ENCODE measurements around the gene NUP155.
"Not testable (repeated sequence)": the region's sequence is repeated elsewhere in the genome, so short reads cannot be mapped to it uniquely, and the experiment has no call there.

NUP155 gene

DNA sequence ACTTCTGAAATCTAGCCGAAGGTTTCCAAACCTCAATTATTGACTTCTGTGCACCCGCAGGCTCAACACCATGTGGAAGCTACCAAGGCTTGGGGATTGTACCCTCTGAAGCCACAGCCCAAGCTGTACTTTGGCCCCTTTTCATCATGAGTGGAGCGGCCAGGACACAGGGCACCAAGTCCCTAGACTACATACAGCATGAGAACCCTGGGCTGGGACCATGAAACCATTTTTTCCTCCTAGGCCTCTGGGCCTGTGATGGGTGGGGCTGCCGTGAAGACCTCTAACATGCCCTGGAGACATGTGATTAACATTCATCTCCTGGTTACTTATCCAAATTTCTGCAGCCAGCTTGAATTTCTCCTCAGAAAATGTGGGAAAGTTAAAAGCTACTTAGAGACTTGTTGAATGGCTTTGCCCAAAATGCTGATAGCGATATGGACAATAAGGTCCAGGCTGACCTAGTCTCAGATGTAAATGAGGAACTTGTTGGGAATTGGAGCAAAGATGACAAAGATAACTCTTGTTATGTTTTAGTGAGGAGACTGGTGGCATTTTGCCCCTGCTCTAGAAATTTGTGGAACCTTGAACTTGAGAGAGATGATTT, 87.6 kb downstream of the NUP155 start:
- DNase-seq (ENCODE audit: low read depth, low spot score), result no peak

GRCh38 chr5:37275511-37275910, 95.4 kb downstream of the NUP155 start:
- DNase-seq (ENCODE audit: low read depth, low spot score), result no peak

- no peak for DNase-seq (ENCODE audit: low read depth, low spot score)
Measured at GRCh38 chr5:37272511-37272910, 98.4 kb downstream of the NUP155 start.

DNA sequence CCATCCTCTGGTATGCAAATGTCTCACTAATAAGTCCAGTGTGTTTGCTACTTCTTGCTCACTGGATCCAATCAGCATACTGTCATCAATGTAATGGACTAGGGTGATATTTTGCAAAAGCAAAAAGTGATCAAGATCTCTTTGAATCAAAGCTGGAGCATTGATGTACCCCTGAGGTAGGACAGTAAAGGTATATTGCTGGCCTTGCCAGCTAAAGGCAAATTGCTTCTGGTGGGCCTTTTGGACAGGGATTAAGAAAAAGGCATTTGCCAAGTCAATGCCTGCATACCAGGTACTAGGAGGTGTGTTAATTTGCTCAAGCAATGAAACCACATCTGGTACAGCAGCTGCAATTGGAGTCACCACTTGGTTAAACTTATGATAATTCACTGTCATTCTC, 102.8 kb downstream of the NUP155 start:
- not testable (repeated sequence) for DNase-seq (ENCODE audit: low read depth, low spot score)

GRCh38 chr5:37255774-37256358, 115.0 kb downstream of the NUP155 start:
- no peak for DNase-seq (ENCODE audit: low read depth, low spot score)

DNA sequence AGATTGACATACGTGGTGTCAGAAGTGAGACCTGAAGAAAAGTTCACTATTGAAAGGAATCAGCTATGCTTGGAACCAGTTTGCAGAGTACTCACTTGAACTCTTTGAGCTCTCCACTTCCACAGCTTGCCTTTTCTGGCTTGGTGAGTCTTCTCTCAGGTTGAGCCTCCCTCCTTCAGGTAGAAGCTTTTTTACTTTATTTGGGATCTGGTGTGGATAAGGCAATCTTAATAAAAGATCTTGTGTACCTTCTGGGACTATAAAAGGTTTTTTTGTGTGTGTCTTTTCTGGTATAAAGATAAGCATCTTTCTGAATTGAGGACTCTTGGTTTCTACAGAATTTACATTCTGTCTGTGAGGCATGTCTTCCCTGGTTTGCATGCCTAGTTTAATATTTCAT, 116.3 kb downstream of the NUP155 start:
- DNase-seq (ENCODE audit: low read depth, low spot score), result no peak

GRCh38 chr5:37251665-37252064, 119.2 kb downstream of the NUP155 start:
- DNase-seq (ENCODE audit: low read depth, low spot score), result no peak

DNA sequence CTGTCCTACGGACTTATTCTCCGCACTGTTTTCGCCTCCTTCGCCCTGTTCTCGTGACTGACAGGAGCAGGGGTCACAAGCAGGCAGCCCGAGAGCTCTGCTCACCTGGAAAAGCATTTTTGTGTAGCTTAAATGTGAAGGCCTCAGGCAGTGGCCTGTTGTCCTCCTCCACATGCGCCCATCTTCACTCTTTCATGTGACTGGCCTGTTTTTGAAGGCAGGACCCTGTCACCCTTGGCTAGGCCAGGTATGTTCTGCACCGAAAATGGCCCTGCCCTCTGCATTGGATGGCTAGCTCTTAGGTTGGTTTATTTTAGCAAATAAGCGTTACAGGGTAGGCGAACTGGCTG, 121.1 kb downstream of the NUP155 start:
- DNase-seq (ENCODE audit: low read depth, low spot score), result no peak

DNA sequence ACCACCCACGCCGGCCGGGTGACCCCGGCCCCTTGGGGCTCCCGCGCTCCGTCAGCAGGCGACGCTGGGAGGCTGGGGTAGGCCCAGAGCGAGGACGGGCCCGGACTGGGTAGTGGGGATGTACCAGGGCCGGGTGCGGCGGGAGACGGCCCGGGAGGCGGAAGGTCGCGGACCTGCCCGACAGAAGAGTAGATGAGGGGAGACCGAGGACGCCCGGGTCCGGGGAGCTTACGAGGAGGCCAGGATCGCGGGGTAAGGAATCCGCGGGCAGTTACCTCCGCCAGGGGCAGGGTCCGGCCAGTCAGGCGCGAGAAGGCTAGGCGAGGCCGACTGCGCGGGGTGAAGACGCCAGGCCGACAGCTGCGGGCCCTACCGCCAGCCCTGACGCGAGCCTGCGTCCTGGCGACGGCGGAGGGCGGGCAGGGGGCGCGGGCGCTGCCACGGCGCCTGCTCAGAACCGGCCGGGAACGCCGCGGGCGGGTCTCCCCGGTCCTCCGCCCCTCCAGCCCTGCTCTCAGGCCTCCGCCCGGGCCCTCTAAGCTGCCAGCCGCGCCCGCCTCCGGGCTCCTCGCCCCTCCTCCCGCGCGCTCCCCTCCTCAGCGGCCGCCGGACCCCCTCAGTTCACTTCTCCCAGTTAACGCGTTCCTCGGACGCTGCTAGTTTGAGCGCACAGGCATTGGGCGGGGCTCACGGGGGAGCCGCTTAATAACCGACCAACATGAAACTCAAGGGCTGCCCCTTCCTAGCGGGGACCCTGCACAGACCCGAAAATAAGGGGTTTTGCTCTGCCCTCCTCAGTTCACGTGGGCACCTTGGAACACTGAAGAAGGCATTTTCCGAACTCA, 121.7 kb downstream of the NUP155 start, which contains the start of gene CPLANE1:
CPLANE1 (minus strand) TSS at position 407 of the 845 bp plus-strand sequence. CDS start 1,678 bp downstream, outside the sequence.
- DNase-seq (ENCODE audit: low read depth, low spot score), result peak; percentile 16

DNA sequence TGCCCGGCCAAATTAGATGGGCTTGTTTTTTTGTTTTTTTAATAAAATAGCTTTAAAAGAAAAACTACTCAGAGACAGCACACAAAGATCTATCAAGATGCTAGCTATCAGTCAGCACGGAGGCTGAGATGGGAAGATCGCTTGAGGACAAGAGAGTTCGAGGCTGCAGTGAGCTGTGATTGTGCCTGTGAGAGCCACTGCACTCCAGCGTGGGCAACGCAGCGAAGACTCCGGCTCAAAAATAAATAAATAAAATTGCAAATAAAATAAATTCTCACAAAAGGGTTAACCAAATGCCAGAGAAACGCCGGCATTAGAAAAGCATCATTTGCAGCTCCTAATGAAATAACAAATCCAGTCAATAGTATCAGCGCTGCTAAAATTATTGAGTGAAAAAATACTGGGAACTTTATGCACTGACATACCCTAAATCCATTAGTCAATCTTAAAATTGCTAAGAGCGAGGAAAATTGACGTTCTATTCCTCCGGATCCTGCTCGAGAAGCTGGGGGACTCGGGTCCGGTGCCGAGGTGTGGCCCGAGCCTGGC, 122.4 kb downstream of the NUP155 start:
- DNase-seq (ENCODE audit: low read depth, low spot score), result no peak

DNA sequence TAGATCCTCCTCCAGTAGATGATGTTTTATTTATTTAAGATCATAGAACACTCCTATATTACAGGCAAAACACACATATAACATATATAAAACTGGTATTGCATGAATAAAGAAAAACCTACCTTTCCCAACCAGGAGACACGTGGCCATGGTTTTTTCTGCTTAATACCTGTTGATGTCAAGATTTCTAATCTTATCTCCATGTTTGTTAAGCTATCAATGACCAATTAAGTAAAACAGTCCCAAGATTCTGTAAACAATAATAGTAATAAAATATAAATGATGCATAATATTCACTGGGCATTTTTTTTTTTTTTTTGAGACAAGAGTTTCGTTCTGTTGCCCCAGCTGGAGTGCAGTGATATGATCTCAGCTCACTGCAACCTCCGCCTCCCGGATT, 123.4 kb downstream of the NUP155 start:
- no peak for DNase-seq (ENCODE audit: low read depth, low spot score)

GRCh38 chr5:37247036-37247435, 123.9 kb downstream of the NUP155 start:
- no peak for DNase-seq (ENCODE audit: low read depth, low spot score)

Measured in brain pericyte (primary cell).